Aorta (tissue), 5 donors: ENCODE data around the gene KCNK4. TPM values are rescaled to one million over a fixed set of nuclear protein-coding genes. Genes with fewer than 3 reads are reported as not detected.

Experiments used
- ATAC-seq: fragments of 200-7000 bp; cut with Tn5 transposase; one replicate; pipeline ENCODE4 v1.9.1; 2022; ENCODE audit warnings: moderate library complexity; ENCODE audit not compliant: low FRiP score
- DNase-seq, 2 donors: peaks; one replicate each; pipeline ENCODE4 v3.0.0-alpha.2; 2020
- H3K27ac ChIP-seq, 2 donors: one replicate each; pipeline ENCODE4 v1.5.1; 2013; ENCODE audit warnings: low read length in 2 of 2, mild to moderate bottlenecking in 2 of 2, moderate library complexity in 2 of 2, control low read depth in 1 of 2, inconsistent platforms in 1 of 2, low read depth in 1 of 2
- H3K27me3 ChIP-seq, 2 donors: one replicate each; pipeline ENCODE4 v1.6.1; 2013; ENCODE audit warnings: control low read depth in 1 of 2, low read length in 1 of 2, mild to moderate bottlenecking in 1 of 2, moderate library complexity in 1 of 2; ENCODE audit not compliant: insufficient read depth in 2 of 2, control insufficient read depth in 1 of 2
- H3K36me3 ChIP-seq, 2 donors: one replicate each; pipeline ENCODE4 v1.6.1; 2013; ENCODE audit warnings: control low read depth in 1 of 2, low read length in 1 of 2, mild to moderate bottlenecking in 1 of 2; ENCODE audit not compliant: insufficient read depth in 2 of 2, control insufficient read depth in 1 of 2
- H3K4me1 ChIP-seq, 2 donors: one replicate each; pipeline ENCODE4 v1.6.1; 2013; ENCODE audit warnings: low read length in 2 of 2, control low read depth in 1 of 2, mild to moderate bottlenecking in 1 of 2, moderate library complexity in 1 of 2; ENCODE audit not compliant: insufficient read depth in 2 of 2, control insufficient read depth in 1 of 2
- H3K4me3 ChIP-seq, 2 donors: one replicate each; pipeline ENCODE4 v1.5.1; 2013; ENCODE audit warnings: low read length in 2 of 2, control low read depth in 1 of 2, mild to moderate bottlenecking in 1 of 2
- H3K9me3 ChIP-seq: one replicate; pipeline ENCODE4 v1.6.1; 2013; ENCODE audit warnings: mild to moderate bottlenecking, low read length; ENCODE audit not compliant: control insufficient read depth
- WGBS, 2 donors: extraction: QIAGEN DNeasy Blood & Tissue Kit; methylation state at CpG; one replicate each; pipeline ENCODE4 v1.1.7; 2013; 5-methylcytosine and 5-hydroxymethylcytosine counted together
- intact Hi-C, 2 donors: fragments of 100-400 bp; cut with DNase I; formaldehyde crosslinking; loops; one replicate each; pipeline versions ENCODE4 v1.14.2 to v1.15.0; 2022
- polyA plus RNA-seq, 2 donors: library from polyadenylated mRNA; stranded (reverse); fragments of 200-250 nt; gene quantifications; one replicate each; pipeline ENCODE4 v1.2.3, GENCODE V29; 2013
- total RNA-seq, 2 donors: library from RNA; stranded (reverse); fragmentation: NEBNext Ultra II Directional; extraction: Animal tissue kit (Norgen Biotek cat#: 25700); gene quantifications; one replicate each; pipeline ENCODE4 v1.2.1, GENCODE V29; 2021
- donor health status: healthy with polysubstance abuse.
- donor health status: Bipolar disorder and iron deficiency.
- donor health status: DM: no; HTN: no; CAD: no.
- donor health status: DM: no; HTN: no; CAD: no.
- donor health status: DM: yes; HTN: yes; CAD: no.

The KCNK4 gene
- total and polyA plus RNA-seq, 4 donors = not detected

- no peak overlapping the region for H3K27ac ChIP-seq
- H3K27me3 ChIP-seq = no peaks in the 10 kb centered on the region
- H3K9me3 ChIP-seq = no peaks in the 10 kb centered on the region
- no peak for ATAC-seq
- WGBS, 2 donors = 30 to 32% methylated on average over 31 to 42 of the region's 42 CpGs
- H3K4me1 ChIP-seq = no peaks in the 10 kb centered on the region
- no peaks in the 10 kb centered on the region for H3K36me3 ChIP-seq
- H3K4me3 ChIP-seq = no peak overlapping the region
- DNase-seq = no peak
- intact Hi-C loops = no loop called here
These were observed 1.6 kb downstream of the KCNK4 start for GRCh38 chr11:64292460-64293254.

GRCh38 chr11:64294774-64295173, 3.7 kb downstream of the KCNK4 start:
- no peak overlapping the region for H3K4me3 ChIP-seq
- 56 to 69% methylated on average over 3 of the region's 3 CpGs for WGBS, 2 donors
- H3K4me1 ChIP-seq = no peaks in the 10 kb centered on the region
- DNase-seq (no peak), ATAC-seq (no peak)
- intact Hi-C loops = no loop called here
- H3K27me3 ChIP-seq = no peaks in the 10 kb centered on the region
- no peaks in the 10 kb centered on the region for H3K9me3 ChIP-seq
- H3K36me3 ChIP-seq = no peaks in the 10 kb centered on the region
- H3K27ac ChIP-seq = no peak overlapping the region

- H3K36me3 ChIP-seq = no peaks in the 10 kb centered on the region
- DNase-seq (no peak), ATAC-seq (no peak)
- no peaks in the 10 kb centered on the region for H3K9me3 ChIP-seq
- H3K27me3 ChIP-seq = no peaks in the 10 kb centered on the region
- H3K4me3 ChIP-seq = no peak overlapping the region
- intact Hi-C loops = no loop called here
- 87 to 96% methylated on average over 4 of the region's 4 CpGs for WGBS, 2 donors
- no peaks in the 10 kb centered on the region for H3K4me1 ChIP-seq
- no peak overlapping the region for H3K27ac ChIP-seq
These were observed 4.7 kb downstream of the KCNK4 start for GRCh38 chr11:64295760-64296159.

- WGBS, 2 donors = 36 to 50% methylated on average over 1 of the region's 1 CpG
- H3K27me3 ChIP-seq = no peaks in the 10 kb centered on the region
- intact Hi-C loops = no loop called here
- H3K9me3 ChIP-seq = no peaks in the 10 kb centered on the region
- H3K36me3 ChIP-seq = no peaks in the 10 kb centered on the region
- ATAC-seq = no peak
- H3K27ac ChIP-seq = no peak overlapping the region
- H3K4me3 ChIP-seq = no peak overlapping the region
- no peak for DNase-seq
- H3K4me1 ChIP-seq = no peaks in the 10 kb centered on the region
These were observed 5.1 kb downstream of the KCNK4 start for GRCh38 chr11:64296236-64296635.

GRCh38 chr11:64296830-64297698, 6.0 kb downstream of the KCNK4 start:
- Histone ChIP-seq H3K27ac (no peak overlapping the region), H3K27me3 (no peaks in the 10 kb centered on the region), H3K36me3 (no peaks in the 10 kb centered on the region), H3K4me3 (no peak overlapping the region), H3K9me3 (no peaks in the 10 kb centered on the region), H3K4me1 (no peaks in the 10 kb centered on the region)
- ATAC-seq (no peak), DNase-seq (no peak)
- intact Hi-C loops = no loop called here
- WGBS, 2 donors = 11 to 16% methylated on average over 32 to 34 of the region's 34 CpGs

- H3K27ac ChIP-seq = no peak overlapping the region
- no peaks in the 10 kb centered on the region for H3K4me1 ChIP-seq
- WGBS, 2 donors = 41 to 43% methylated on average over 18 of the region's 18 CpGs
- ATAC-seq = no peak
- H3K36me3 ChIP-seq = no peaks in the 10 kb centered on the region
- no peak overlapping the region for H3K4me3 ChIP-seq
- H3K9me3 ChIP-seq = no peaks in the 10 kb centered on the region
- no peaks in the 10 kb centered on the region for H3K27me3 ChIP-seq
- DNase-seq = no peak
- intact Hi-C loops = no loop called here
These were observed 6.7 kb downstream of the KCNK4 start for GRCh38 chr11:64297699-64298358.

GRCh38 chr11:64298966-64299846, 8.1 kb downstream of the KCNK4 start:
- ATAC-seq (peak; percentile 74), DNase-seq (peak; percentile 84 to 92)
- Histone ChIP-seq H3K9me3 (no peaks in the 10 kb centered on the region), H3K36me3 (no peaks in the 10 kb centered on the region), H3K4me1 (no peaks in the 10 kb centered on the region), H3K27ac (no peak overlapping the region), H3K4me3 (peak overlapping the region in 1 of 2 donors; percentile 16), H3K27me3 (no peaks in the 10 kb centered on the region)
- intact Hi-C loops = no loop called here
- 3% methylated on average over 57 to 60 of the region's 60 CpGs for WGBS, 2 donors
